NCI-H128 (cell line): Measurements from ENCODE around the gene NFKB2.
A peak's percentile ranks its signal among the peaks of the same experiment; 100 is the strongest.

Experiments
- DNase-seq: peaks from one replicate; lab custom pipeline; 2025; ENCODE audit not compliant: unreplicated experiment; lab: John Stamatoyannopoulos, UW

NFKB2 gene

DNA sequence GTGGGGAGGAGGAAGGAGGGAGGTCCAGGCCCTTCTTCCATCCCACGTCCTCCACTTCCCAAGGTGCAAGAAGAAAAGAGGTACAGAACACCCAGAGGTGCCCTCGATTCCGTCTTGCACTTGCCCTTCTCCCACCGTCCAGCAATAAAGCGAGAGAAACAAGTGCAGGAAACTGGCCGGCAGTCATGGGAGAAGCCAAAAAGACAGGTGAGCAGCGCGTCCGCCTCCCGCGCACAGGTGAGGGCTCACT, 54.5 kb downstream of the NFKB2 start:
- DNase-seq, result no peak

DNA sequence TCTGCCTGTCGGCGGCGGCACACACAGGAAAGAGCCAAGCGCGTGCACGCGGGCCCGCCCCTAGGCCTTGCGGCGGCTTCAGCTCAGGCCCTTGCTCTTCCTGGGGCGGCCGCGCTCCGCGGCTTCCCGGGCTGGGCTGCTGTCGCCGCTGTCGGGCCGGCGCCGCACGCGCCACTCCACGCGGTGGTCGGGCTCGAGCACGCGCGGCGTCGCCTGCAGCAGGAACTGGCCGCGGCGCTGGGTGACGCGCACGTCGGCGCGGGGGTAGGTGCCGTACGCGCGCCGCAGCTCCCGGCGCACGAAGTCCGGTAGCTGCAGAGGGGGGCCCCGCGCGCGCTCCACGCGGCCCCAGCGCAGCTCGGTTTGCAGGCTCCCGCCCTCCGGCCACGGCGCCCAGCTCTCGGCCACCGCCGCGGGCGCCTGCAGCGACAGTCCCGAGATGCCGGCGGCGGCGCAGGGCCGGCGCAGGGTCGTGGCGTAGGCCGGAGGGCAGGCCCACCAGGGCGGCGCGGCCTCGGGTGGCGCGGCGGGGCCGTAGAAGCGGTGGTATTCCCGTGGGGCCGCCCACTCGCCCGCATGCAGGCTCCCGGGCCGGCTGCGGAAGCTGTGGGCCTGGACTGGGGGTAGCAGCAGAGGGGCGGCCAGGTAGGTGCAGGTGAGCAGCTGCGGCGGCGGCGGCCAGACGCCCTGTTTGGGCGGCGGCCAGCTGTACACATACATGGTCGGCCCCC, 55.0 kb downstream of the NFKB2 start:
- DNase-seq, result peak; percentile 51

DNA sequence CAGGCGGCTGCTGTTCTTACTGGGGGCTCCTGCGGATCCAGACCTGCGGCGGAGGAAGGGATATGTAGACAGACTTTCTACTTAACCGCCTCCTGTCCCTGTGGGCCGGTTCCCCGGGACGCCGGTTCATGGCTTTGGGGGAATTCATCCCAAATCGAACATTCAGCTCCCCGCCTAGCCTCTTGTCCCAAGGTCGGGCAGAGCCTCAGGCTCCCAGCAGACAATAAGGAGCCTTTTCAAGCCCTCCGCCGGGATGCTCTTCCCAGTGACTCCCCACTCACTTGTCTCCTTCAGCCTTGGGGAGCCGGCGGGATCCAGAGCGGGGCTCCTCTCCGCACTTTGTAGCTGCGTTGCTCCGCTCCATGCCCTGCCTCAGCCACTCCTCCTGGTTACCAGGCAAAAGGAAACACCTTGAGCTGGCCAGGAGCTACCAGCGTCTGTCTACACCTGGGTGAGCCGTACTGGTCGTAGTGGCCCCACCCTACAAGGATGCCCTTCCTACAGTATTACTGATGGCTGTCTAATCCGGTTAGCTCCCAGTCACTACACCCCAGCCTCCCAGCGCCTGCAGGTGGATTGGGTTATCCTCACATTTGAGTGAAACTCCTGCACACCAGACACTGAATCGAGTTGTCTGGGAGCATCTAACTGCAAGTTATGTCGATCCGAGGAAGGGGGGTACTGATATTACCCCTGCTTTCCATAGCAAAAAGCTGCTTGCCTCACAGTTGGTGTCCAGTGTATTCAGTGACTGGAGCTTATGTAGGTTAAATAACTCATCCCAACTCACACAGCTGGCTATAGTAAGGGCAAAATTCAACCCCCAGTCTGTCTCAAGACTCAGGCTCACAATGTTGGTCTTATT, 55.8 kb downstream of the NFKB2 start, which contains the start of gene C10orf95:
C10orf95 (minus strand) TSS at position 439 of the 865 bp plus-strand sequence. CDS start 450 bp downstream, outside the sequence.
- DNase-seq, result no peak
